DND-41 (cell line): ENCODE results near the gene ST6GALNAC5.

ENCODE experiments used
- ATAC-seq: fragments of 200-7000 bp; cut with Tn5 transposase; 3 replicates; pipeline ENCODE4 v1.9.1; 2021; ENCODE audit warnings: low read depth; ENCODE audit not compliant: insufficient read depth
- DNase-seq: peaks from one replicate; pipeline ENCODE4 v3.0.0-alpha.2; 2020
- H2AFZ ChIP-seq: 2 replicates; pipeline ENCODE4 v1.6.0; 2012; ENCODE audit warnings: low read depth, low read length
- H3K27ac ChIP-seq: 2 replicates; pipeline ENCODE4 v1.5.1; 2012; ENCODE audit warnings: low read length, inconsistent platforms
- H3K27me3 ChIP-seq: fragments of 200-600 bp; sonication (generic); 2 replicates; pipeline ENCODE4 v1.6.0; 2012; ENCODE audit warnings: low read length, mild to moderate bottlenecking, inconsistent platforms; ENCODE audit not compliant: insufficient read depth, poor library complexity
- H3K36me3 ChIP-seq: 2 replicates; pipeline ENCODE4 v1.5.1; 2012; ENCODE audit warnings: low read length, inconsistent platforms; ENCODE audit not compliant: insufficient read depth
- H3K4me1 ChIP-seq: 2 replicates; pipeline ENCODE4 v1.5.1; 2012; ENCODE audit warnings: mild to moderate bottlenecking, low read length; ENCODE audit not compliant: insufficient read depth
- H3K4me2 ChIP-seq: 2 replicates; pipeline ENCODE4 v1.6.0; 2012; ENCODE audit warnings: mild to moderate bottlenecking, moderate library complexity, low read length, inconsistent platforms; ENCODE audit not compliant: insufficient read depth
- H3K4me3 ChIP-seq, 2 experiments: fragments of 200-600 bp in 1 of 2; shearing (Covaris generic) in 1 of 2; 2 replicates each; pipeline ENCODE4 v1.5.1; 2012 to 2016; ENCODE audit warnings: inconsistent platforms in 2 of 2, low read length in 2 of 2, mild to moderate bottlenecking in 2 of 2, low read depth in 1 of 2, moderate library complexity in 1 of 2
- H3K79me2 ChIP-seq: 2 replicates; pipeline ENCODE4 v1.6.0; 2012; ENCODE audit warnings: low read length, inconsistent platforms; ENCODE audit not compliant: insufficient read depth
- H3K9ac ChIP-seq: 2 replicates; pipeline ENCODE4 v1.6.0; 2012; ENCODE audit warnings: low read depth, mild to moderate bottlenecking, inconsistent platforms, low read length, moderate library complexity
- H3K9me3 ChIP-seq: 2 replicates; pipeline ENCODE4 v1.5.1; 2012; ENCODE audit warnings: low read length, moderate library complexity, mild to moderate bottlenecking, inconsistent platforms; ENCODE audit not compliant: insufficient read depth, severe bottlenecking
- H4K20me1 ChIP-seq: 2 replicates; pipeline ENCODE4 v1.6.0; 2012; ENCODE audit warnings: low read length; ENCODE audit not compliant: insufficient read depth
- CTCF ChIP-seq: IDR thresholded peaks from 2 replicates; pipeline ENCODE4 v1.5.1; 2012; ENCODE audit warnings: borderline replicate concordance, low read length, moderate library complexity, mild to moderate bottlenecking; ENCODE audit not compliant: poor library complexity, severe bottlenecking; ENCODE audit errors: extremely low read depth
- EZH2 ChIP-seq: IDR thresholded peaks from 3 replicates; pipeline ENCODE4 v1.6.1; 2012; ENCODE audit warnings: borderline replicate concordance, low read depth, mild to moderate bottlenecking, moderate library complexity, low read length, inconsistent platforms; ENCODE audit not compliant: severe bottlenecking

The ST6GALNAC5 gene

GRCh38 chr1:76998582-76999223, 131.4 kb downstream of the ST6GALNAC5 start:
- no peak overlapping the region for H3K4me3 ChIP-seq
- H3K27me3 ChIP-seq = peaks cover 2% of the 10 kb centered on the region
- no peak overlapping the region for H3K27ac ChIP-seq
- H3K4me2 ChIP-seq = no peak overlapping the region
- no peak overlapping the region for H3K9ac ChIP-seq
- DNase-seq = no peak
- no peaks in the 10 kb centered on the region for H3K36me3 ChIP-seq
- no peak overlapping the region for H2AFZ ChIP-seq
- no peaks in the 10 kb centered on the region for H3K9me3 ChIP-seq
- TF ChIP-seq CTCF (no peak), EZH2 (no peak)
- H3K4me1 ChIP-seq = no peaks in the 10 kb centered on the region
- no peaks in the 10 kb centered on the region for H3K79me2 ChIP-seq
- H4K20me1 ChIP-seq = no peaks in the 10 kb centered on the region
- ATAC-seq = no peak

GRCh38 chr1:77007675-77008074, 140.4 kb downstream of the ST6GALNAC5 start:
- H3K9me3 ChIP-seq = no peaks in the 10 kb centered on the region
- TF ChIP-seq EZH2 = no peak
- no peak for TF ChIP-seq CTCF
- H3K27ac ChIP-seq = no peak overlapping the region
- no peak overlapping the region for H2AFZ ChIP-seq
- H3K9ac ChIP-seq = no peak overlapping the region
- H3K79me2 ChIP-seq = no peaks in the 10 kb centered on the region
- no peaks in the 10 kb centered on the region for H3K27me3 ChIP-seq
- H3K4me3 ChIP-seq = no peak overlapping the region
- no peak for ATAC-seq
- no peaks in the 10 kb centered on the region for H3K4me1 ChIP-seq
- no peak overlapping the region for H3K4me2 ChIP-seq
- no peaks in the 10 kb centered on the region for H3K36me3 ChIP-seq
- no peak for DNase-seq
- no peaks in the 10 kb centered on the region for H4K20me1 ChIP-seq

- Histone ChIP-seq H3K27me3 (no peaks in the 10 kb centered on the region), H3K4me2 (no peak overlapping the region), H3K36me3 (no peaks in the 10 kb centered on the region), H3K4me1 (no peaks in the 10 kb centered on the region), H2AFZ (no peak overlapping the region), H3K9ac (no peak overlapping the region), H3K79me2 (no peaks in the 10 kb centered on the region), H3K4me3 (no peak overlapping the region), H3K9me3 (no peaks in the 10 kb centered on the region), H3K27ac (no peak overlapping the region), H4K20me1 (no peaks in the 10 kb centered on the region)
- ATAC-seq (no peak), DNase-seq (no peak)
- TF ChIP-seq CTCF = no peak
- TF ChIP-seq EZH2 = no peak
Observed at GRCh38 chr1:77010937-77011336, 143.7 kb downstream of the ST6GALNAC5 start.

GRCh38 chr1:77012066-77012465, 144.8 kb downstream of the ST6GALNAC5 start:
- H3K27me3 ChIP-seq = no peaks in the 10 kb centered on the region
- no peaks in the 10 kb centered on the region for H3K79me2 ChIP-seq
- no peaks in the 10 kb centered on the region for H4K20me1 ChIP-seq
- H2AFZ ChIP-seq = no peak overlapping the region
- H3K4me2 ChIP-seq = no peak overlapping the region
- H3K36me3 ChIP-seq = no peaks in the 10 kb centered on the region
- DNase-seq (no peak), ATAC-seq (no peak)
- no peak overlapping the region for H3K9ac ChIP-seq
- TF ChIP-seq CTCF = no peak
- TF ChIP-seq EZH2 = no peak
- H3K27ac ChIP-seq = no peak overlapping the region
- no peaks in the 10 kb centered on the region for H3K9me3 ChIP-seq
- H3K4me1 ChIP-seq = no peaks in the 10 kb centered on the region
- no peak overlapping the region for H3K4me3 ChIP-seq
